Ovary (tissue), 9 donors: Measurements from ENCODE around the gene ABHD17A. TPM values are rescaled to one million over a fixed set of nuclear protein-coding genes. Genes with fewer than 3 reads are reported as not detected.

Experiments
- DNase-seq, 5 donors: peaks; one replicate each; pipeline ENCODE4 v3.0.0-alpha.2; 2019 to 2020
- H3K27ac ChIP-seq, 2 donors: fragments of 200-600 bp; one replicate each; pipeline versions ENCODE4 v1.5.1 to v1.8.0; 2019 to 2022
- H3K27me3 ChIP-seq: fragments of 200-600 bp; one replicate; pipeline ENCODE4 v1.8.0; 2022
- H3K36me3 ChIP-seq: fragments of 200-600 bp; sonication (generic); one replicate; pipeline ENCODE4 v1.5.1; 2019
- H3K4me1 ChIP-seq: one replicate; pipeline ENCODE4 v1.8.1; 2013; ENCODE audit warnings: mild to moderate bottlenecking, moderate library complexity; ENCODE audit not compliant: insufficient read depth
- H3K4me3 ChIP-seq: fragments of 200-600 bp; sonication (generic); one replicate; pipeline ENCODE4 v1.5.1; 2017
- H3K9me3 ChIP-seq, 2 donors: fragments of 200-600 bp in 1 of 2; sonication (generic) in 1 of 2; one replicate each; pipeline versions ENCODE4 v1.5.1 to v1.8.1; 2013 to 2019; ENCODE audit warnings: mild to moderate bottlenecking in 1 of 2, moderate library complexity in 1 of 2
- EP300 ChIP-seq: sonication (generic); formaldehyde crosslinking; IDR thresholded peaks from one replicate; pipeline ENCODE4 v1.6.1; 2017; ENCODE audit warnings: antibody characterized with exemption
- POLR2A ChIP-seq: fragments of 450-650 bp; IDR thresholded peaks from one replicate; pipeline ENCODE4 v1.6.1; 2017; ENCODE audit warnings: antibody characterized with exemption, mild to moderate bottlenecking, moderate library complexity
- WGBS, 3 donors: extraction: QIAGEN DNeasy Blood & Tissue Kit in 1 of 3; methylation state at CpG; one replicate each; pipeline versions ENCODE4 v1.1.5 to v1.1.7; 2013 to 2017; 5-methylcytosine and 5-hydroxymethylcytosine counted together
- intact Hi-C, 4 donors: fragments of 100-400 bp; cut with DNase I; formaldehyde crosslinking; loops; one replicate each; pipeline versions ENCODE4 v1.11.0 to v1.15.1; 2022 to 2023
- polyA plus RNA-seq, 2 donors: library from polyadenylated mRNA; stranded (reverse); fragments of 200-250 nt in 1 of 2; fragments of 350-450 nt in 1 of 2; fragmentation: Illumina TruSeq in 1 of 2; extraction: RNeasy Lipid Tissue Mini Kit (QIAGEN cat#74804) in 1 of 2; gene quantifications; one replicate each; pipeline ENCODE4 v1.2.3, GENCODE V29; 2013 to 2014
- total RNA-seq, 7 donors: library from RNA; depleted of rRNA in 2 of 7; stranded (reverse); fragments of >200 nt in 2 of 7; fragmentation: NEBNext Ultra II Directional in 3 of 7; extraction: Animal tissue kit (Norgen Biotek cat#: 25700) in 3 of 7; gene quantifications; one replicate each; pipeline versions ENCODE4 v1.1.0 to v1.2.4, GENCODE V29; 2016 to 2023
- TF ChIP-seq, protein P1 (sequence below), 3 donors: fragments of 450-650 bp in 2 of 3; fragments of 200-600 bp in 1 of 3; IDR thresholded peaks; one replicate each; pipeline versions ENCODE4 v1.5.1 to v1.8.0; 2016 to 2022; ENCODE audit warnings: antibody characterized with exemption in 3 of 3, mild to moderate bottlenecking in 1 of 3
- donor health status: DM: no; HTN: no; CAD: no; lungs with moderate emphysema.
- donor health status: DM: no; HTN: no; CAD: no.
- donor health status: Bipolar disorder and iron deficiency.
- donor health status: DM: yes; HTN: yes; CAD: no.
- donor health status: DM: no; HTN: no; CAD: no.
- donor health status: DM: yes; HTN: yes; CAD: no.

Gene ABHD17A
- total and polyA plus RNA-seq, 9 donors = 0.57 to 87.3 (median 65.4) TPM

DNA sequence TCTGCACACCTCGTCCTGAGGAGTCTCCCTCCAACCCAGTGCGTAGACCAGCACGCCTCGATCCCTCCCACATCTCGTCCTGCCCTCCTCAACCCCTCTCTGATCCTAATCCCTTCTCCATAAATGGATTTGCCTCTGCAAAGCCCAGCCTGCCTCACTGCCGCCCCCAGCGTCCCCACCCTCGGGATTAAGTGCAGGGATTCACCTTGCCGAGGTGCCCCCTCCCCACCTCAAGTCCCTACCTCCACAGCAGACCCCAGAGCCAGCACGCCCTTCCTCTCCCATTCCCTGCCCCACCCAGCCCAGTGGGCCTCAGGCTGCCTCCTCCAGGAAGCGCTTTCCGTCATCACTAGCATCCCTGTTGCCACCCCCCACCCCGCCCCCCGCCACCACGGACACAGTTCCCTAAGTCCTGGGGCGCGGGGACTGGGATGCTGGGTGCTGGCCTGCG is 25.9 kb downstream of the ABHD17A start:
- intact Hi-C loops = no loop called here
- Histone ChIP-seq H3K27ac (peak overlapping the region in 1 of 2 donors; percentile 27), H3K27me3 (no peaks in the 10 kb centered on the region)

DNA sequence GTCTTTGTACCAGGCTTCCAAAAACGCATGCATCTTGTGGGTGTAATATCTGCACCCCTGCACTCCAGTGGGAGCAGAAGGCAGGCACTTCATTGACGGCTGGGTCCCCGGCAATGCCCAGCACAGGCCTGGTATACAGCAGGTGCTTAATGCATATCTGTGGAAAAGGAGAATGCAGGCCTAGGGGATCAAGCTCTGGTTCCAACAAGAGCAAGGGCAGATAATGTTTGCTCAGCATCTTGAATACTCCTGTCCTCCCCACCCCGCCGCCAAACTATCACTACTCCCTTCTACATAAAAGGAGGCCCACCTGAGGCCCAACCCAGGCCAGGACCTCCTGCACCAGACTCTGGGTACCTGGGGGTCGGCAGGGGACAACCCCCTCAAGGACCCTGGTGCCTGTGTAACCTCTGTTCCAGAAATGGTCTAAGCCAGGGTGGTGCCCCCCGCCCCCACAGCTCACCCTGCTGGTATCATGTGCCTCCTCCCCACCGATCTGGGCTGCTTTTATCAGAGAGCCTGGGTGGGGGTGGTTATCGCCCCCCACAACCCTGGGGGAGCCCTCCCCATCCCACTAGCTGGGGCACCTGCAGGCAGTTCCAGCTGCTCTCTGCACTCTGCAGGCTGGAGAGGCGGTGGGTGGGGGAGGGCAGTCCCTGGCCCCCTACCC is 26.7 kb downstream of the ABHD17A start:
- WGBS, 3 donors = 68 to 72% (median 71%) methylated on average over 9 to 10 of the region's 10 CpGs
- no peak overlapping the region for H3K4me3 ChIP-seq
- H3K9me3 ChIP-seq = no peaks in the 10 kb centered on the region
- intact Hi-C loops = no loop called here
- H3K27me3 ChIP-seq = no peaks in the 10 kb centered on the region
- no peak for DNase-seq
- H3K36me3 ChIP-seq = no peaks in the 10 kb centered on the region
- no peak overlapping the region for H3K27ac ChIP-seq
- H3K4me1 ChIP-seq = peaks cover 28% of the 10 kb centered on the region
- TF ChIP-seq, protein P1, sequence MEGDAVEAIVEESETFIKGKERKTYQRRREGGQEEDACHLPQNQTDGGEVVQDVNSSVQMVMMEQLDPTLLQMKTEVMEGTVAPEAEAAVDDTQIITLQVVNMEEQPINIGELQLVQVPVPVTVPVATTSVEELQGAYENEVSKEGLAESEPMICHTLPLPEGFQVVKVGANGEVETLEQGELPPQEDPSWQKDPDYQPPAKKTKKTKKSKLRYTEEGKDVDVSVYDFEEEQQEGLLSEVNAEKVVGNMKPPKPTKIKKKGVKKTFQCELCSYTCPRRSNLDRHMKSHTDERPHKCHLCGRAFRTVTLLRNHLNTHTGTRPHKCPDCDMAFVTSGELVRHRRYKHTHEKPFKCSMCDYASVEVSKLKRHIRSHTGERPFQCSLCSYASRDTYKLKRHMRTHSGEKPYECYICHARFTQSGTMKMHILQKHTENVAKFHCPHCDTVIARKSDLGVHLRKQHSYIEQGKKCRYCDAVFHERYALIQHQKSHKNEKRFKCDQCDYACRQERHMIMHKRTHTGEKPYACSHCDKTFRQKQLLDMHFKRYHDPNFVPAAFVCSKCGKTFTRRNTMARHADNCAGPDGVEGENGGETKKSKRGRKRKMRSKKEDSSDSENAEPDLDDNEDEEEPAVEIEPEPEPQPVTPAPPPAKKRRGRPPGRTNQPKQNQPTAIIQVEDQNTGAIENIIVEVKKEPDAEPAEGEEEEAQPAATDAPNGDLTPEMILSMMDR (IDR thresholded peaks at IDR 0.05) = no peak
- no peak for TF ChIP-seq EP300
- no peak for TF ChIP-seq POLR2A

More for the DNA sequence above, 25.9 kb downstream of the ABHD17A start:
- H3K9me3 ChIP-seq = no peaks in the 10 kb centered on the region
- no peak for TF ChIP-seq POLR2A
- no peak for TF ChIP-seq EP300
- TF ChIP-seq, protein P1 (IDR thresholded peaks at IDR 0.05) = no peak
- H3K36me3 ChIP-seq = no peaks in the 10 kb centered on the region
- DNase-seq = no peak
- peaks cover 28% of the 10 kb centered on the region for H3K4me1 ChIP-seq
- no peak overlapping the region for H3K4me3 ChIP-seq
- 53 to 66% (median 62%) methylated on average over 18 of the region's 18 CpGs for WGBS, 3 donors

DNA sequence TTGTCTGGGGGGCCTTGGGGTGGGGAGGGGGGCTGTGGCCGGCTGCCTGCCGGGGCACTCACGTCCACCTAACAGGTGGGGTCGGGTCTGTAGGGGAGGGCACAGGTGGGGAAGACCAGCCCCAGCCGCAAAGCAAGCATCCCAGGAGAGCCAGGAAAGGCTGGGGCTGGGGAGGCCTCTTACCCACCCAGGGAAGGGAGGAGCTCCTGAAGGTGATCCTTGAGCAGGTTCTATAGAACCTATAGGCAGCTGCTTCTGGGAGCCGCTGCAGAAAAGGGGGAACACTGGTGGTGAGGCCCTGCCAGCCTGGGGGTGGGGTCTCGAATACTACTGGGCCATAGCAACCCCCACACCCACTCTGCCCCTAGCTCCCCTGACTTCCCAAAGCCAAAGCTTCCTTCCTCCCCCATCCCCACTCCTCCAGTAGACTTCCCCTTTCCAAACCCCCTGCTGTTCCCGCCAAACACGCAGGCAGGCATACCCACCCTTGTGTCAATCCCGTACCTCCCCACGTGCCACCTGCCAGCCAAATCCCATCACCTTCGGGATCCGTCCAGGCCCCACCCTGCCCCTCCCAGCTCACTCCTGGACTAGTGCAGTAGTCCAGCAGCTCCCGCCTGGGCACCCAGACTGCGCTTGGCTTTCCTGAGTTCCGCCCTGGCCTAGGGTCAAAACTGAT is 27.5 kb downstream of the ABHD17A start:
- intact Hi-C loops = no loop called here
- Histone ChIP-seq H3K4me3 (no peak overlapping the region), H3K27me3 (no peaks in the 10 kb centered on the region), H3K9me3 (no peaks in the 10 kb centered on the region), H3K4me1 (peaks cover 28% of the 10 kb centered on the region), H3K27ac (peak overlapping the region; percentile 10 to 54), H3K36me3 (no peaks in the 10 kb centered on the region)
- TF ChIP-seq, protein P1 (IDR thresholded peaks at IDR 0.05) = no peak
- TF ChIP-seq EP300 (no peak), POLR2A (no peak)
- WGBS, 3 donors = 58 to 70% (median 67%) methylated on average over 16 of the region's 16 CpGs
- DNase-seq = no peak

DNA sequence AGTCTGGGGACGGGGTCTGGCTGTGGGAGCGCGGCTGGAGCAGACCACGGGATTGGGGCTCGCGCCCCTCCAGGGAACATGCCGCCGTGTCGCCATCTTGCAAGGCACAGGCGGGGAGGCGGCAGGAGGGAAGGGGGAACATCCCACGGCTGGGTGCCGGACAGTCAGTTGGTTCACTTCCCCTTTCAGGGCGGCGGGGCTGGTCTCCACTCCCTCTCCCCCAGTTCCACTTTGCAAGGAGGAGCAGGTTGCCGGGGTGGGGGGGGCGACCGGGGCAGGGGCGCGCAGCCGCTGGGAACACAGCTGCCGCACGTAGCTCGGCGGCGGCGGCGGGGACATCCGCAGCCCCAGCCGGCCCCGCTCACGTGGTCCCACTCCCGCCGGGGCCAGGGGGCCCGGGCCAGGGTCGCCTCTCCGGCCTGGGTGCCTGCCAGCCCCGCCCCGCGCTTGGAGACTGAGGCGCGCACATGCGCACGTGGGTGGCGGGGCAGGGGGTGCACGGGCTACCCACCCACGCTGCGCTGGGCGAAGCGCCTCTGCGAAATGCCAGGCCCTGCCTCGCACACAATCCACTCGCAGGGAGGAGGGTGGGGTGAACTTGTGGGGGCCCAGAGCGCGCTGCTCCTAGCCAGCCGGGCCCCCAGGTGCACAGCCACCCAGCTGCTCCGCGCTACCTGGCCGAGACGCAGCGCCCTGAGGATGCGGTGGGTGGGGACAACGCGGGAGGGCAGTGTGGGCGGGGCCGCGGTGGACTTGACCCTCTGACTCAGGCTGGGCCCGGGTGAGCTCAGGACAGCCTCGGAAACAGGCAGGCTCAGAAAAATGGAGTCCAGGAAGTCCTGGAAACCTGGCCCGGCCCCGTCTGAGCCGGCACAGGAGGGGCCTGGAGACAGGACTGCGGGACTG is 28.3 kb downstream of the ABHD17A start:
- WGBS, 3 donors = 7 to 9% (median 8%) methylated on average over 54 to 73 of the region's 73 CpGs
- TF ChIP-seq EP300 = no peak
- TF ChIP-seq, protein P1 (IDR thresholded peaks at IDR 0.05) = no peak
- no peak for TF ChIP-seq POLR2A
- Histone ChIP-seq H3K36me3 (no peaks in the 10 kb centered on the region), H3K9me3 (no peaks in the 10 kb centered on the region), H3K27ac (peak overlapping the region; percentile 54 to 62), H3K27me3 (no peaks in the 10 kb centered on the region), H3K4me1 (peaks cover 28% of the 10 kb centered on the region), H3K4me3 (peak overlapping the region; percentile 16)
- intact Hi-C loops = no loop called here
- DNase-seq = peak; percentile 70 to 85 (median 78)
